Ramos (cell line): Measurements from ENCODE around the gene PGLYRP3.

Experiments used
- in situ Hi-C: fragments of 300-500 bp; cut with MboI; formaldehyde crosslinking; loops from one replicate; pipeline ENCODE4 v1.14.3; 2022; ENCODE audit warnings: low sequenced_read_pairs; ENCODE audit not compliant: unreplicated experiment

PGLYRP3 gene

GRCh38 chr1:153312570-153313186, at the start of gene PGLYRP3:
Gene PGLYRP3, minus strand, starts transcription at chr1:153312952. Its CDS starts 2,287 bp downstream, at chr1:153310665.
- in situ Hi-C loops = no loop called here

GRCh38 chr1:153362187-153362775, 49.5 kb upstream of the PGLYRP3 start:
- in situ Hi-C loops = no loop called here

GRCh38 chr1:153361480-153362109, 48.8 kb upstream of the PGLYRP3 start:
- in situ Hi-C loops = no loop called here

GRCh38 chr1:153360592-153361479, 48.1 kb upstream of the PGLYRP3 start:
- in situ Hi-C loops = no loop called here

GRCh38 chr1:153360190-153360589, 47.4 kb upstream of the PGLYRP3 start:
- in situ Hi-C loops = no loop called here

- in situ Hi-C loops = loop anchor here (10.0 kb wide), 1 partner anchor 126 kb away; no protein-coding TSS in a partner anchor
These were observed 46.5 kb upstream of the PGLYRP3 start for GRCh38 chr1:153359241-153359640.

- in situ Hi-C loops = loop anchor here (10.0 kb wide), 1 partner anchor 126 kb away; no protein-coding TSS in a partner anchor
These were observed 45.9 kb upstream of the PGLYRP3 start for GRCh38 chr1:153358691-153358975.

- in situ Hi-C loops = loop anchor here (10.0 kb wide), 1 partner anchor 127 kb away; no protein-coding TSS in a partner anchor
These were observed 45.3 kb upstream of the PGLYRP3 start, which contains the start of gene S100A9 for GRCh38 chr1:153357853-153358690. Gene S100A9, plus strand, starts transcription at chr1:153357854. Its CDS starts 430 bp downstream, at chr1:153358284.

GRCh38 chr1:153357076-153357852, 44.5 kb upstream of the PGLYRP3 start:
- in situ Hi-C loops = loop anchor here (10.0 kb wide), 1 partner anchor 128 kb away; no protein-coding TSS in a partner anchor

- in situ Hi-C loops = loop anchor here (10.0 kb wide), 1 partner anchor 128 kb away; no protein-coding TSS in a partner anchor
These were observed 43.8 kb upstream of the PGLYRP3 start for GRCh38 chr1:153356392-153357075.

GRCh38 chr1:153355445-153356071, 42.8 kb upstream of the PGLYRP3 start:
- in situ Hi-C loops = loop anchor here (10.0 kb wide), 1 partner anchor 129 kb away; no protein-coding TSS in a partner anchor

- in situ Hi-C loops = loop anchor here (10.0 kb wide), 1 partner anchor 130 kb away; no protein-coding TSS in a partner anchor
These were observed 41.9 kb upstream of the PGLYRP3 start for GRCh38 chr1:153354515-153355193.

GRCh38 chr1:153353226-153353947, 40.6 kb upstream of the PGLYRP3 start:
- in situ Hi-C loops = loop anchor here (10.0 kb wide), 1 partner anchor 131 kb away; no protein-coding TSS in a partner anchor

GRCh38 chr1:153352523-153352922, 39.8 kb upstream of the PGLYRP3 start:
- in situ Hi-C loops = loop anchor here (10.0 kb wide), 1 partner anchor 132 kb away; no protein-coding TSS in a partner anchor

GRCh38 chr1:153350321-153350957, 37.7 kb upstream of the PGLYRP3 start:
- in situ Hi-C loops = loop anchor here (10.0 kb wide), 1 partner anchor 134 kb away; no protein-coding TSS in a partner anchor
